HG02870 (cell line): ENCODE data around the gene ZNF554.
"Not testable (repeated sequence)": the region's sequence is repeated elsewhere in the genome, so short reads cannot be mapped to it uniquely, and the experiment has no call there.

Experiments
- ATAC-seq: cut with Tn5 transposase; IDR thresholded peaks from one replicate; pipeline ENCODE4 v1.9.1; 2021; ENCODE audit warnings: mild to moderate bottlenecking, moderate library complexity; ENCODE audit not compliant: unreplicated experiment

The ZNF554 gene

GRCh38 chr19:2806736-2807378 is 12.8 kb upstream of the ZNF554 start:
- ATAC-seq, result no peak

GRCh38 chr19:2807379-2808128 is 12.1 kb upstream of the ZNF554 start:
- no peak for ATAC-seq

DNA sequence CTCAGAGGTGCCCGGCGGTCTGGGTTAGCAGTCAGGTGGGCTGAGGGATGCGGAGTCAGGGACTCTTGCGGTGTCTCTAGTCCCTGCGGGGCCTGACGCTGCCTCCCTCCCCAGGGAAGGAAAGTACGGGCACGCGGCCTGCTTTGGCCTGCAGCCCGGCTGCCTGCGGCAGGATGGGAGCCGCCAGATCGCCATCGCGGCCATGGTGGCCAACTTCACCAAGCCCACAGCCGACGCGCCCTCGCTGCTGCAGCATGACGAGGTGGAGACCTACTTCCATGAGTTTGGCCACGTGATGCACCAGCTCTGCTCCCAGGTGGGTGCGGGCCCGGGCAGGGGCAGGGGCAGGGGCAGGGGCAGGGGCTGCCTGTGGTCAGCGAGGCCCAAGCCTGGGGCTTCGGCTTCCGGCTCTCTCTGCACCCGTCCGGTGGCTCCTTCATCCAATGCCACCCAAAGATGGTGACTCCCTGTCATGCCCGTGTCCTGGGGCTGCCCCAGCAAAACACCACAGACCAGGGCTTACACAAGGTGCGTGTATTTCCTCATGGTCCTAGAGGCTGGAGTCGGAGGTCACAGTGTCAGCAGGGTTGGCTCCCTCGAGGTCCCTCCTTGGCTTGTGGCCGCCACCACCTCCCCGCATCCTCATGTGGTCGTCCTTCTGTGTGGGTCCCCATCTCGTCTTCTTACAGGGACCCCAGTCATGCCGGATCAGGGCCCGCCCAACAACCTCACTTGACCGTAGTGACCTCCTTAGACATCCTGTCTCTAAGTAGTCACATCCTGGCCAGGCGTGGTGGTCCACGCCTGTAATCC is 11.3 kb upstream of the ZNF554 start:
- no peak for ATAC-seq

GRCh38 chr19:2809387-2810140 is 10.1 kb upstream of the ZNF554 start:
- no peak for ATAC-seq

GRCh38 chr19:2810141-2811091 is 9.3 kb upstream of the ZNF554 start:
- no peak for ATAC-seq

- no peak for ATAC-seq
These were observed 8.4 kb upstream of the ZNF554 start for GRCh38 chr19:2811221-2811722.

DNA sequence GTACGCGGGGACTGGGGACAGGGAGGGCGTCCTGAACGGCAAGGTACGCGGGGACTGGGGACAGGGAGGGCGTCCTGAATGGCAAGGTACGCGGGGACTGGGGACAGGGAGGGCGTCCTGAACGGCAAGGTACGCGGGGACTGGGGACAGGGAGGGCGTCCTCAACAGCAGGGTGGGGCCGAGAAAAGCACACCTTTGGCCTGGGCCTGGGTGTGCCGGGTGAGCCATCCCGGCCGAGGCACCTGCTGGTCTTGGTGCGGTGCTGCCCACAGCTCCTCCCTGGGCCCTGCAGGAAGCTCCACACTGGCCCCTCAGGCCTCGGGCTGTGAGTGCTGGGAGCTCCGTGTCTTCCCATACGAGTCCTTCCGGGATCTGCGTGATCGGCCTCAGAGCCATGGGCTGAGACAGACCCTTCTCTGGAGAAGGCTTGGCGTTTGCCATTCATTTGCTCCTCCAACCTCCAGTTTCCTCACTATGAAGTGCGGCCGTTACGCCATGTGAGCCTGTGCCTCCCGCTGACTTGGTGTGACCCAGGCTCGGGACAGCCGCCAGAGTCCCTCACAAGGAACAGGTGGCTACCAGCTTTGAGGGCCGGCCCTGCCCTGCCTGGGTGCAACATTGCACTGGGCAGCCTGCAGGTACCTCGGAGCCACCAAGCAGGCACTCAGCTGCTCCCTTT is 7.8 kb upstream of the ZNF554 start:
- ATAC-seq, result no peak

DNA sequence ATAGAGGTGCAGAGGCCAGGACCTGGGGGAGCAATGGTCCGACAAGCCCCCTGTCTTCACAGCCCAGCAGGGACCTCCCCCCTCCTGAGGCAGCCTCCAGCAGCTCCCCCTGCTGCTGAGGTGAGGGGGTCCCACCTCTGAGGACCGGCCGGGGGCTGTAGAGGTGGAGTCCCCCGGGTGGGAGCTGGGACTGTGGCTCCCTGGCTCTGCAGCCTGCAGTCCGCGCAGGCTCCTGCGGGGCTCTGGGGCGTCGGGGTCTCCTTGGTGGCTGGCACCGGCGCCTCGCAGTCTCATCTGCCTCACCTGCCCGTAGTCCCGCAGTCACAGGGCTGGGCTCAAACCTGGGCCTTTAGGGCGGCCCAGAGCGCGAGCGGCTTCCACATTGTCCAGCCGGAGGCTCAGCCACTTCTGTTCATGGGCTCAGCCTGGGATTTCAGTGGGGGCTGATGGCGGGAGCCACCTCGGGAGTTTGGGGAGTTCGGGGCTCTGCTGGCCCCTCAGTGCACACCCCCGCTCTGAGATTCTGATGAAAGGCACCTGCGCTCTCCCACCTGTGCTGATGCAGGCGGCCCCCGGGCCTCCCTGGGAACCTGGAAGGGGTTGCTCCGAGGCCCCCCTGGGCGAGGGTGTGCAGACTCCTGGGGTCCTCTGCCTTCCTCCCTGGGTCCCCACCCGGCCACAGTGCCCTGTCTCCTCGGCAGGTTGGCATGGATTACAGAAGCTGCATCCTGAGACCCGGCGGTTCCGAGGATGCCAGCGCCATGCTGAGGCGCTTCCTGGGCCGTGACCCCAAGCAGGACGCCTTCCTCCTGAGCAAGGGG is 7.0 kb upstream of the ZNF554 start:
- ATAC-seq, result no peak

- no peak for ATAC-seq
These were observed 6.2 kb upstream of the ZNF554 start for GRCh38 chr19:2813235-2814160.

- no peak for ATAC-seq
These were observed 5.2 kb upstream of the ZNF554 start for GRCh38 chr19:2814426-2814825.

- ATAC-seq, result no peak
These were observed 4.5 kb upstream of the ZNF554 start for GRCh38 chr19:2815191-2815614.

GRCh38 chr19:2815923-2816322 is 3.7 kb upstream of the ZNF554 start:
- no peak for ATAC-seq

GRCh38 chr19:2816641-2817040 is 3.0 kb upstream of the ZNF554 start:
- no peak for ATAC-seq

DNA sequence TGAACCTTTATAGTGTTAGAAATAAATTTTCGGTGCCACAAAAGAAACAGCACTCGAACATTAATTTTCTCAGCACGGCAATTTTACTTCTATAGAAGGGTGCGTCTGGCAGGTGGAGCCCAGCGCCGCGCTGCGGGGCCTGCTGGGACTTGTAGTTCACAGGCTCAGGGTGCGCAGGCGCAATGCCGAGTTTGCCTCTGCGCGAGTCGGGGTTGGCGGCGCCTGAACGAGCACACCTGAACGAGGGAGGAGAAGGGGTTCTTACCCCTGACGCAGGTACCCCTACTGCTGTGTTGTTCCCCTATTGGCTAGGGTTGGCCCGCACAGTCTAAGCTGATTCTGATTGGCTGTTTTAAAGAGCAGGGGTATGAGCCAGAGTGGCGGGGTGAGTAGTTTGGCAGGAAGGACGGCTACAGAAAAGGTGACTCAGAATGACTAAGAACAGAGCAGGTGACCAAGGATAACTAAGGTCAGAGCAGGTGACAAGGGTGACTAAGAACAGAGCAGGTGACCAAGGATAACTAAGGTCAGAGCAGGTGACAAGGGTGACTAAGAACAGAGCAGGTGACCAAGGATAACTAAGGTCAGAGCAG is 2.3 kb upstream of the ZNF554 start:
- not testable (repeated sequence) for ATAC-seq

DNA sequence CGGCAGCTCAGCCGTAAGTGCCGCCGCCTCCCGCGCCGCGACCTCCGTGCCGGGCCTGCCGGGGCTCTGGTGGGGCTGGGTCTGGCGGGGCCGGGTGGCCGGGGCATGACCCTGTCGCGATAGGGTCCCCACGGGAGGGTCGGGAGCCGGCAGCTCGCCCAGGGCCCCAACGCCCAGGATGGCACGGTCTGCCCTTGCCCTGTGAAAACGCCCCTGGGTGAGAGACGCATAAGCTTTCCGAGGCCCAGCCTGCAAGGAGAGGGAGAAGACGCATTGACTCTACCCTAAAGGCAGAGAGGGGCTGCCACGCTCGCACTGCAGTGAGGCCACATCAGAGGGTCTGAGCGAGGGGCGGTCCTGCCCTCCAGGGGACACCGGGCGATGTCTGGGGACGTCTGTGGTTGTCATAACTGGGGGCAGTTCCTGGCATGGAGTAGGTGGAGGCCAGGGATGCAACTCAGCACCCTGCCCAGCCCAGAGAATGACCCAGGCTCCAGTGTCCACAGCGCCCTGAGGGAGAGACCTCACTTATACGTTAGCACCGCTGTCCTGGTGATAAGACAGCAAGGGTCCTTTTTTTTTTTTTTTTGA is 539 bp downstream of the ZNF554 start:
- peak; percentile 11 for ATAC-seq

DNA sequence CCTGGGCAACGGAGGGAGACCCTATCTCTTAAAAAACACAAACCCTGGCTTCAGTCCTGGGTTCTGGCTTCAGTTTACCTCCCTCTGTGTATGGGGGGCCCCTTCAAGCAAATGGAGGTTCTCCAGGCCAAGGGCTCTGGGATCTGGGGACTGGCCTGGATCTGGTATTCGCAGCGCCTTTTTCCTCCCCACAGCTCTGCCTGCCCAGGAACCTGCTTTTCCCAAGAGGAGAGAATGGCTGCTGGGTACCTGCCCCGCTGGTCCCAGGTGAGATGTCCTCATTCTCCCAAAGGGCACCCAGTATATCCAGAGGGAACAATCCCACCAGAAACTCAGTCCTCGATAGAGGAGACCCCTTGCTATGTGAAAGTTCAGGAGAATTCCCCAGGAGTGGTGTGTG is 3.2 kb downstream of the ZNF554 start:
- ATAC-seq, result no peak
